ENCODE data around the gene EHBP1L1. TPM values are rescaled to one million over a fixed set of nuclear protein-coding genes. Genes with fewer than 3 reads are reported as not detected.

EHBP1L1 gene
- total and polyA plus RNA-seq, 2 of the 8 experiments (the other 6 are each of a cell fraction or from before 2014, with no cell fraction given), result 4.3 to 6.6 TPM

DNA sequence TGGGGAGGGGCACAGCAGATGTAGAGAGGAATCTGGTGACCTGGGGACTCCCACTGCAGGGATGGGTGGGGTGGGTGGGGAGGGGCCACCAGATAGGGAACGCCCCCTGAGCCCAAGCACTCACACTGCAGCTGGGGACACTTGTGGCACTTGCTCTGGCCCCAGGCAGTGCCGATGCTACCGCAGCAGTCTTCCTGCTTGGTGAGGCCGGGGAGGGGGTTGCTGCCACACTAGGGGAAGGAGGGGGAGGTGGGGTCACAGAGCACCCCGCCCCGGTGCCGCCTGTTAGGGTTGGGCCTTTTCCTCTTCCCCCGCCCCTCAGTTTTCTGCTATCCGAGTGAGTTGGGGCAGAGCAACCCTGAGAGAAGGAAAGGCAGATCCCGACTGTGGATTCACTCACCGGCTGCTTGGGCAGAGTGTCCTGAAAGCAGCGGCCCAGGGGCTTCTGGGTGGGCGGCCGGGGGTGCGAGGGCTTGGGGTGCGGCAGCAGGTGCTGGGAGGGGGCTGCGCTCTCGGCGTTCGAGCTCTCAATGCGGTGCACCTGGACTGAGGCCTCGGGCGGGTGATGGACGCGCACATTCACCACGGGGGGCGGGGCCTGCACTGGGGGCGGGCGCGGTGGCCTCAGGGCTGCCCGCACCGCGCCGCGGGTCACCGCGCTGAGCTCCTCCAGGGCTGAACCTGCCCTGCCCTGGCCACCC, 22.4 kb upstream of the EHBP1L1 start (continued):
- TF ChIP-seq TAF1 (IDR thresholded peaks at IDR 0.05; ENCODE audit: low read depth, low read length) (0 out of 2 replicates have a peak, but pooled peaks have one; percentile 49), POLR2A (IDR thresholded peaks at IDR 0.05; ENCODE audit: control extremely low read depth in 1 of 2, low read depth in 2 of 2, low read length in 2 of 2) (peak in 1 of 2 experiments; percentile 45; a peak in 1 of 3 replicates), TEAD4 (IDR thresholded peaks at IDR 0.05; ENCODE audit: low read depth, low read length) (no peak), SP2 (IDR thresholded peaks at IDR 0.05; ENCODE audit: low read length) (no peak), CHD1 (IDR thresholded peaks at IDR 0.05; ENCODE audit: low read depth, low read length) (no peak), EGR1 (IDR thresholded peaks at IDR 0.05; ENCODE audit: borderline replicate concordance, low read depth, low read length) (no peak), CREB1 (IDR thresholded peaks at IDR 0.05) (no peak), BCL11A (IDR thresholded peaks at IDR 0.05; ENCODE audit: low read depth in 2 of 2, low read length in 2 of 2) (no peak), PHF8 (conservative IDR thresholded peaks at IDR 0.05; ENCODE audit: low read depth, low read length) (no peak)
